ENCODE measurements around the gene NIN.

DNA sequence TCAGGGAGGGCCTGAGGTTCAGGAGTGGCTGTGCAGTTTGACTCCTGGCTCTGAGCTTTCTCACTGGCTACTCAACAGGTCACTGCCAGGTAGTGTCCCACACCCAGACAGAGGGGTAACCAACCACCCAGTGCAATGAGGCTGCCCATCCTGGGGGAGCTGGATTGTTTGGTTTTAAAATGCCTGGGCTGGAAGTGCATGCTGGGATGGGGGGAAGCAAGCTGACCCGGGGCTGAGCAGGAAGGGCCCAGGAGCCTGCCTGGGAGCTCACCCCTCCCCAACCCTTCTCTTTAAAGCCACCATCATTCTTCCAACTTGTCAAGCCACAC is 28.3 kb upstream of the NIN start:
- no peak for TF ChIP-seq POLR2A (IDR thresholded peaks at IDR 0.05)
- TF ChIP-seq POLR2AphosphoS5 (IDR thresholded peaks at IDR 0.05), result no peak
